Measurements from ENCODE around the gene ASRGL1. TPM values are rescaled to one million over a fixed set of nuclear protein-coding genes. Genes with fewer than 3 reads are reported as not detected.

ASRGL1 gene
- total RNA-seq, 2 experiments from 2014 or later: 7.7 to 8.2 TPM

DNA sequence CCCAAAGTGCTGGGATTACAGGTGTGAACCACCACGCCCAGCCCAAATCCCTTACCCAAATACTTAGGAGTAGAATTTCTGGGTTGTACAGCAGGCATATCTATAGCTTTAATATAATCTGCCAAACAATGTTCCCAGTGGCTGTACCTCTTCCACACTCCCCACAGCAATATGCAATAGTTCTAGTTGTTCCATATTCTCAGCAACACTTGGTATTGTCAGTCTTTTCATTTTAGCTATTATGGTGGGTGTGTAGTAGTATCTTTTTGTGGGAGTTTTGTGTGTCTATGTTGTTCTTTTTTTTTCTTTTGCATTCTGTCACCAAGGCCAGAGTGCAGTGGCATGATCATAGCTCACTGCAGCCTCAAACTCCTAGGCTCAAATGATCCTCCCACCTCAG lies 100.4 kb downstream of the ASRGL1 start:
- Mint-ChIP-seq H3K4me3 (no peak overlapping the region), H3K27me3 (no peaks in the 10 kb centered on the region), H3K9me3 (no peaks in the 10 kb centered on the region), H3K4me1 (ENCODE audit: low read depth) (peaks cover 6% of the 10 kb centered on the region), H3K36me3 (no peaks in the 10 kb centered on the region), H3K27ac (no peak overlapping the region)
- POLR2A ChIA-PET: no interaction called here
- CTCF ChIA-PET: interaction anchor here (0.6 to 1.6 kb wide), 3 partner anchors 13 to 1001 kb away, joined by 3 to 4 read pairs (median 4); no protein-coding TSS in a partner anchor
- intact Hi-C loops (cut with micrococcal nuclease): no loop called here
- DNase-seq: no peak

DNA sequence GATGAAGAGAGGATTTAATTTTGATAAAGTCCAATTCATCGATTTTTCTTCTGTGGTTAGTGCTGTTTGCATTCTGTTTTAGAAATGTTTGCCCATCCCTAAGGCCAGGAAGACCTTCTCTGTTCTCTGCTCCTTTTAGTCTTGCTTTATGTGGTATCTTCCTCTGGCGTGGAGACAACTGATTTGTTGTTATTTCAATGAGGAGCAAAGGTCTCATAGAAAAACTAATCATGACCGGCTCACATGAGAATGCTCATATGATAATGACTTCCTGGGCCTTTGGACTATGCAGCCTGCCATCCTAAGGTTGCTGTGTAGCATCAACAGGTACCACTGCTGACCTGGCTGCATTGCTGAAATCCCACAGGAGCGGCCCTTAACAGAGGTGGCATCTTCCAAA lies 101.4 kb downstream of the ASRGL1 start:
- POLR2A ChIA-PET: no interaction called here
- H3K27me3 Mint-ChIP-seq: no peaks in the 10 kb centered on the region
- peaks cover 6% of the 10 kb centered on the region for H3K4me1 Mint-ChIP-seq (ENCODE audit: low read depth)
- intact Hi-C loops (cut with micrococcal nuclease): no loop called here
- no peaks in the 10 kb centered on the region for H3K9me3 Mint-ChIP-seq
- CTCF ChIA-PET: no interaction called here
- no peak for DNase-seq
- no peak overlapping the region for H3K4me3 Mint-ChIP-seq
- H3K27ac Mint-ChIP-seq: no peak overlapping the region
- H3K36me3 Mint-ChIP-seq: no peaks in the 10 kb centered on the region

- CTCF ChIA-PET: interaction anchor here (0.6 kb wide), 1 partner anchor 134 kb away, joined by 3 read pairs; the partner anchor contains the start of gene EEF1G
- no peak overlapping the region for H3K27ac Mint-ChIP-seq
- H3K27me3 Mint-ChIP-seq: no peaks in the 10 kb centered on the region
- H3K4me3 Mint-ChIP-seq: no peak overlapping the region
- no peak for DNase-seq
- intact Hi-C loops (cut with micrococcal nuclease): no loop called here
- H3K9me3 Mint-ChIP-seq: no peaks in the 10 kb centered on the region
- POLR2A ChIA-PET: no interaction called here
- peaks cover 12% of the 10 kb centered on the region for H3K4me1 Mint-ChIP-seq (ENCODE audit: low read depth)
- H3K36me3 Mint-ChIP-seq: no peaks in the 10 kb centered on the region
Observed at GRCh38 chr11:62439785-62440602, 102.7 kb downstream of the ASRGL1 start.

Other genes with a start within 250 kb of the ASRGL1 start
- gene INCENP, start 213.4 kb upstream of the ASRGL1 start, total RNA-seq: 100 to 1,000 TPM; 128 to 133 TPM
- not detected for gene SCGB1D1, start 147.2 kb upstream of the ASRGL1 start, total RNA-seq
- gene SCGB2A1, start 128.8 kb upstream of the ASRGL1 start, total RNA-seq: not detected
- not detected for gene SCGB1D2, start 95.2 kb upstream of the ASRGL1 start, total RNA-seq
- gene SCGB2A2, start 67.3 kb upstream of the ASRGL1 start, total RNA-seq: not detected
- gene SCGB1D4, start 38.4 kb upstream of the ASRGL1 start, total RNA-seq: not detected
- gene SCGB1A1, start 81.6 kb downstream of the ASRGL1 start, total RNA-seq: not detected
- gene AHNAK, start 209.4 kb downstream of the ASRGL1 start, total RNA-seq: 10 to 100 TPM; 83.7 to 85.2 TPM
- gene EEF1G, start 236.4 kb downstream of the ASRGL1 start, total RNA-seq: 1,000 to 10,000 TPM; 1,956 to 1,989 TPM

Measured in activated CD4-positive, alpha-beta memory T cell treated with anti-CD3 and anti-CD28 coated beads for 36 hours (primary cell).